DND-41 (cell line): ENCODE results near the gene TMEM117.

Experiments used
- ATAC-seq: fragments of 200-7000 bp; cut with Tn5 transposase; 3 replicates; pipeline ENCODE4 v1.9.1; 2021; ENCODE audit warnings: low read depth; ENCODE audit not compliant: insufficient read depth
- DNase-seq: peaks from one replicate; pipeline ENCODE4 v3.0.0-alpha.2; 2020
- H2AFZ ChIP-seq: 2 replicates; pipeline ENCODE4 v1.6.0; 2012; ENCODE audit warnings: low read depth, low read length
- H3K27ac ChIP-seq: 2 replicates; pipeline ENCODE4 v1.5.1; 2012; ENCODE audit warnings: low read length, inconsistent platforms
- H3K27me3 ChIP-seq: fragments of 200-600 bp; sonication (generic); 2 replicates; pipeline ENCODE4 v1.6.0; 2012; ENCODE audit warnings: low read length, mild to moderate bottlenecking, inconsistent platforms; ENCODE audit not compliant: insufficient read depth, poor library complexity
- H3K36me3 ChIP-seq: 2 replicates; pipeline ENCODE4 v1.5.1; 2012; ENCODE audit warnings: low read length, inconsistent platforms; ENCODE audit not compliant: insufficient read depth
- H3K4me1 ChIP-seq: 2 replicates; pipeline ENCODE4 v1.5.1; 2012; ENCODE audit warnings: mild to moderate bottlenecking, low read length; ENCODE audit not compliant: insufficient read depth
- H3K4me2 ChIP-seq: 2 replicates; pipeline ENCODE4 v1.6.0; 2012; ENCODE audit warnings: mild to moderate bottlenecking, moderate library complexity, low read length, inconsistent platforms; ENCODE audit not compliant: insufficient read depth
- H3K4me3 ChIP-seq, 2 experiments: fragments of 200-600 bp in 1 of 2; shearing (Covaris generic) in 1 of 2; 2 replicates each; pipeline ENCODE4 v1.5.1; 2012 to 2016; ENCODE audit warnings: inconsistent platforms in 2 of 2, low read length in 2 of 2, mild to moderate bottlenecking in 2 of 2, low read depth in 1 of 2, moderate library complexity in 1 of 2
- H3K79me2 ChIP-seq: 2 replicates; pipeline ENCODE4 v1.6.0; 2012; ENCODE audit warnings: low read length, inconsistent platforms; ENCODE audit not compliant: insufficient read depth
- H3K9ac ChIP-seq: 2 replicates; pipeline ENCODE4 v1.6.0; 2012; ENCODE audit warnings: low read depth, mild to moderate bottlenecking, inconsistent platforms, low read length, moderate library complexity
- H3K9me3 ChIP-seq: 2 replicates; pipeline ENCODE4 v1.5.1; 2012; ENCODE audit warnings: low read length, moderate library complexity, mild to moderate bottlenecking, inconsistent platforms; ENCODE audit not compliant: insufficient read depth, severe bottlenecking
- H4K20me1 ChIP-seq: 2 replicates; pipeline ENCODE4 v1.6.0; 2012; ENCODE audit warnings: low read length; ENCODE audit not compliant: insufficient read depth
- CTCF ChIP-seq: IDR thresholded peaks from 2 replicates; pipeline ENCODE4 v1.5.1; 2012; ENCODE audit warnings: borderline replicate concordance, low read length, moderate library complexity, mild to moderate bottlenecking; ENCODE audit not compliant: poor library complexity, severe bottlenecking; ENCODE audit errors: extremely low read depth
- EZH2 ChIP-seq: IDR thresholded peaks from 3 replicates; pipeline ENCODE4 v1.6.1; 2012; ENCODE audit warnings: borderline replicate concordance, low read depth, mild to moderate bottlenecking, moderate library complexity, low read length, inconsistent platforms; ENCODE audit not compliant: severe bottlenecking

The TMEM117 gene

DNA sequence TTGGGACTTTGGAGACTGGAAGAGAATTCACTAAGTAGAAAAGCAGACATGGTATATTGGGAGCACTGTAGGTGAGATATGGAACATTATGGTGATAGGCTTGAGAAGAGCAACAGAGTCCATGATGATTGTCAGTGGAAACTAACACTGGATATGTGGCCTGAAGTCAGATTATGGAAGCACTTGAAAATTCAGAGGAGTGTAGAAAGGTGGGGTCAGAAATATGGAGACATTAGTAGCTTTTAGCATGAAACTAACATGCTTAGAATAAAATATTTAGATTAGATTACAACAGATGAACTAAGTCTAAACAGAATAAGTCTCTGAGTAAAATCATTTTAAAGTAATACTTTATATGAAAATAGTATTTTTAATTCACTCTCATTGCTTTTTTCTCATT, 499.1 kb downstream of the TMEM117 start:
- no peak for ATAC-seq
- TF ChIP-seq EZH2: no peak
- no peak for TF ChIP-seq CTCF

DNA sequence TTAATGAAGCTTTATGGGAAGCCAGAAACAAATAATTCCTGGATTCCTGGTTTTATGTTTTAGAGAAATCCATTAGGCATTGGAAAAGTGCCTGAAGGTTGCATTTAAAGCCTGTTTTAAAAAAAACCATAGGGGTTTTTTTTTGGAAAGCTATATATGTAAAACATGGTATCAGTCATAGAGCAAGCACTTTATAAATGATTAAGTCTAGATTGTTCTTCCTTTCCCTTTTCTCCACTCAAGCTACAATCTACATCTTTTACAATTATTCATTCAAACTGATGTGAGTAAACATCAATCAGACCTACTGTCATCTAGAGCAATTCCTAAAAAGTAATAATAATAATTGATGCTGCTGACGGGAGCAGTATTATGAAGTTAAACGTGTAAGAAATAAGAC, 500.7 kb downstream of the TMEM117 start:
- DNase-seq: no peak
- Histone ChIP-seq H3K4me2 (no peak overlapping the region), H3K27me3 (no peaks in the 10 kb centered on the region), H3K9ac (no peak overlapping the region), H4K20me1 (no peaks in the 10 kb centered on the region), H3K36me3 (no peaks in the 10 kb centered on the region), H2AFZ (no peak overlapping the region), H3K9me3 (no peaks in the 10 kb centered on the region), H3K79me2 (no peaks in the 10 kb centered on the region), H3K4me3 (no peak overlapping the region), H3K27ac (no peak overlapping the region), H3K4me1 (no peaks in the 10 kb centered on the region)
- no peak for TF ChIP-seq EZH2
- no peak for TF ChIP-seq CTCF
- no peak for ATAC-seq

More for the DNA sequence above, 499.1 kb downstream of the TMEM117 start:
- no peaks in the 10 kb centered on the region for H3K9me3 ChIP-seq
- no peak for DNase-seq
- no peaks in the 10 kb centered on the region for H3K4me1 ChIP-seq
- no peaks in the 10 kb centered on the region for H4K20me1 ChIP-seq
- no peak overlapping the region for H2AFZ ChIP-seq
- no peak overlapping the region for H3K4me3 ChIP-seq
- no peak overlapping the region for H3K4me2 ChIP-seq
- H3K27ac ChIP-seq: no peak overlapping the region
- no peak overlapping the region for H3K9ac ChIP-seq
- H3K79me2 ChIP-seq: no peaks in the 10 kb centered on the region
- no peaks in the 10 kb centered on the region for H3K27me3 ChIP-seq
- no peaks in the 10 kb centered on the region for H3K36me3 ChIP-seq

- Histone ChIP-seq H3K9ac (no peak overlapping the region), H3K79me2 (no peaks in the 10 kb centered on the region), H3K27me3 (no peaks in the 10 kb centered on the region), H3K36me3 (no peaks in the 10 kb centered on the region), H4K20me1 (no peaks in the 10 kb centered on the region), H3K4me2 (no peak overlapping the region), H3K27ac (no peak overlapping the region), H2AFZ (no peak overlapping the region), H3K4me1 (no peaks in the 10 kb centered on the region), H3K9me3 (no peaks in the 10 kb centered on the region), H3K4me3 (no peak overlapping the region)
- TF ChIP-seq CTCF (no peak), EZH2 (no peak)
- ATAC-seq (no peak), DNase-seq (no peak)
These were observed 506.5 kb downstream of the TMEM117 start for GRCh38 chr12:44342371-44342770.

DNA sequence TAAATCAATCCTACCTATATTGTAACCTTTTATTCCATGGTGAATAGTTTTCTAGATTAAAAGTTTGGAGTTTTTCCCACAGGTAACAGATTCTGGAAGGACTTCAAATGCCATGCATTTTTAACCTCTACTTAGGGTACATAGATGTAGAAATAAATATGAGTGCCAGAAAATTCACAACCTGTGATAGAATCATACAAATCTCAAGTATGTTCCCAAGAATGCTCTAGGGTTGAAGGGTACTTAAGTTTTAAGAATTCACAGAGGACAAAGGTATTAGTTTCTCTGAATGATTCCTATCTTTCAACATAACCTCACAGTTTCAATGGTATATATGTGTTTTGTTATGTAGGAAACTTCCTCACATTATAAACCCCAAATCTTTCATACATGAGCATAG, 511.3 kb downstream of the TMEM117 start:
- no peaks in the 10 kb centered on the region for H3K27me3 ChIP-seq
- H3K9ac ChIP-seq: no peak overlapping the region
- no peaks in the 10 kb centered on the region for H4K20me1 ChIP-seq
- no peaks in the 10 kb centered on the region for H3K9me3 ChIP-seq
- no peak overlapping the region for H2AFZ ChIP-seq
- no peaks in the 10 kb centered on the region for H3K36me3 ChIP-seq
- H3K4me1 ChIP-seq: no peaks in the 10 kb centered on the region
- no peaks in the 10 kb centered on the region for H3K79me2 ChIP-seq
- no peak overlapping the region for H3K4me3 ChIP-seq
- no peak overlapping the region for H3K27ac ChIP-seq
- TF ChIP-seq EZH2 (no peak), CTCF (no peak)
- DNase-seq: no peak
- H3K4me2 ChIP-seq: no peak overlapping the region
- ATAC-seq: no peak
